ENCODE data around the gene EHMT1.

Gene EHMT1

GRCh38 chr9:137634016-137634415, 15.2 kb downstream of the EHMT1 start:
- H3K36me3 ChIP-seq (ENCODE audit: control insufficient read depth, insufficient read depth, low read length) = no peaks in the 10 kb centered on the region
- no peak overlapping the region for H3K27ac ChIP-seq (ENCODE audit: low read depth, low read length)
- H3K4me1 ChIP-seq (ENCODE audit: control insufficient read depth, insufficient read depth, low read length) = peaks cover 6% of the 10 kb centered on the region; the same call in 1 of the 2 replicates
- H3K27me3 ChIP-seq (ENCODE audit: control insufficient read depth, insufficient read depth, low read length) = no peaks in the 10 kb centered on the region
- no peak overlapping the region for H3K9ac ChIP-seq (ENCODE audit: low read depth, low read length)
- H3K4me3 ChIP-seq (ENCODE audit: low read depth, low read length) = no peak overlapping the region
- H3K9me3 ChIP-seq (ENCODE audit: control insufficient read depth, insufficient read depth, low read length) = no peaks in the 10 kb centered on the region

- H3K9ac ChIP-seq (ENCODE audit: low read depth, low read length) = no peak overlapping the region
- H3K36me3 ChIP-seq (ENCODE audit: control insufficient read depth, insufficient read depth, low read length) = 0 out of 2 replicates have a peak, but pooled peaks cover 2% of the 10 kb centered on the region
- H3K27me3 ChIP-seq (ENCODE audit: control insufficient read depth, insufficient read depth, low read length) = no peaks in the 10 kb centered on the region
- H3K27ac ChIP-seq (ENCODE audit: low read depth, low read length) = no peak overlapping the region
- H3K4me3 ChIP-seq (ENCODE audit: low read depth, low read length) = no peak overlapping the region
- no peaks in the 10 kb centered on the region for H3K4me1 ChIP-seq (ENCODE audit: control insufficient read depth, insufficient read depth, low read length)
- no peaks in the 10 kb centered on the region for H3K9me3 ChIP-seq (ENCODE audit: control insufficient read depth, insufficient read depth, low read length)
Observed at GRCh38 chr9:137638680-137639079, 19.9 kb downstream of the EHMT1 start.

- Histone ChIP-seq H3K4me3 (ENCODE audit: low read depth, low read length) (no peak overlapping the region), H3K4me1 (ENCODE audit: control insufficient read depth, insufficient read depth, low read length) (no peaks in the 10 kb centered on the region), H3K9me3 (ENCODE audit: control insufficient read depth, insufficient read depth, low read length) (no peaks in the 10 kb centered on the region), H3K27me3 (ENCODE audit: control insufficient read depth, insufficient read depth, low read length) (no peaks in the 10 kb centered on the region), H3K9ac (ENCODE audit: low read depth, low read length) (no peak overlapping the region), H3K36me3 (ENCODE audit: control insufficient read depth, insufficient read depth, low read length) (0 out of 2 replicates have a peak, but pooled peaks cover 2% of the 10 kb centered on the region), H3K27ac (ENCODE audit: low read depth, low read length) (no peak overlapping the region)
Observed at GRCh38 chr9:137639303-137640051, 20.7 kb downstream of the EHMT1 start.

GRCh38 chr9:137640862-137641261, 22.1 kb downstream of the EHMT1 start:
- Histone ChIP-seq H3K4me1 (ENCODE audit: control insufficient read depth, insufficient read depth, low read length) (no peaks in the 10 kb centered on the region), H3K9ac (ENCODE audit: low read depth, low read length) (no peak overlapping the region), H3K27ac (ENCODE audit: low read depth, low read length) (no peak overlapping the region), H3K4me3 (ENCODE audit: low read depth, low read length) (no peak overlapping the region), H3K9me3 (ENCODE audit: control insufficient read depth, insufficient read depth, low read length) (no peaks in the 10 kb centered on the region), H3K36me3 (ENCODE audit: control insufficient read depth, insufficient read depth, low read length) (0 out of 2 replicates have a peak, but pooled peaks cover 2% of the 10 kb centered on the region), H3K27me3 (ENCODE audit: control insufficient read depth, insufficient read depth, low read length) (no peaks in the 10 kb centered on the region)

- Histone ChIP-seq H3K9ac (ENCODE audit: low read depth, low read length) (no peak overlapping the region), H3K27me3 (ENCODE audit: control insufficient read depth, insufficient read depth, low read length) (no peaks in the 10 kb centered on the region), H3K4me3 (ENCODE audit: low read depth, low read length) (no peak overlapping the region), H3K4me1 (ENCODE audit: control insufficient read depth, insufficient read depth, low read length) (no peaks in the 10 kb centered on the region), H3K27ac (ENCODE audit: low read depth, low read length) (no peak overlapping the region), H3K36me3 (ENCODE audit: control insufficient read depth, insufficient read depth, low read length) (0 out of 2 replicates have a peak, but pooled peaks cover 2% of the 10 kb centered on the region), H3K9me3 (ENCODE audit: control insufficient read depth, insufficient read depth, low read length) (no peaks in the 10 kb centered on the region)
Observed at GRCh38 chr9:137642118-137642601, 23.4 kb downstream of the EHMT1 start.

GRCh38 chr9:137642892-137643291, 24.1 kb downstream of the EHMT1 start:
- no peaks in the 10 kb centered on the region for H3K27me3 ChIP-seq (ENCODE audit: control insufficient read depth, insufficient read depth, low read length)
- H3K4me3 ChIP-seq (ENCODE audit: low read depth, low read length) = no peak overlapping the region
- no peaks in the 10 kb centered on the region for H3K4me1 ChIP-seq (ENCODE audit: control insufficient read depth, insufficient read depth, low read length)
- H3K36me3 ChIP-seq (ENCODE audit: control insufficient read depth, insufficient read depth, low read length) = 0 out of 2 replicates have a peak, but pooled peaks cover 2% of the 10 kb centered on the region
- no peaks in the 10 kb centered on the region for H3K9me3 ChIP-seq (ENCODE audit: control insufficient read depth, insufficient read depth, low read length)
- no peak overlapping the region for H3K27ac ChIP-seq (ENCODE audit: low read depth, low read length)
- H3K9ac ChIP-seq (ENCODE audit: low read depth, low read length) = no peak overlapping the region

- Histone ChIP-seq H3K36me3 (ENCODE audit: control insufficient read depth, insufficient read depth, low read length) (0 out of 2 replicates have a peak, but pooled peaks cover 2% of the 10 kb centered on the region), H3K27me3 (ENCODE audit: control insufficient read depth, insufficient read depth, low read length) (no peaks in the 10 kb centered on the region), H3K4me1 (ENCODE audit: control insufficient read depth, insufficient read depth, low read length) (no peaks in the 10 kb centered on the region), H3K27ac (ENCODE audit: low read depth, low read length) (no peak overlapping the region), H3K4me3 (ENCODE audit: low read depth, low read length) (no peak overlapping the region), H3K9ac (ENCODE audit: low read depth, low read length) (no peak overlapping the region), H3K9me3 (ENCODE audit: control insufficient read depth, insufficient read depth, low read length) (no peaks in the 10 kb centered on the region)
Observed at GRCh38 chr9:137643921-137644320, 25.1 kb downstream of the EHMT1 start.

GRCh38 chr9:137645211-137645610, 26.4 kb downstream of the EHMT1 start:
- Histone ChIP-seq H3K36me3 (ENCODE audit: control insufficient read depth, insufficient read depth, low read length) (0 out of 2 replicates have a peak, but pooled peaks cover 2% of the 10 kb centered on the region), H3K9ac (ENCODE audit: low read depth, low read length) (no peak overlapping the region), H3K27ac (ENCODE audit: low read depth, low read length) (no peak overlapping the region), H3K4me1 (ENCODE audit: control insufficient read depth, insufficient read depth, low read length) (no peaks in the 10 kb centered on the region), H3K27me3 (ENCODE audit: control insufficient read depth, insufficient read depth, low read length) (no peaks in the 10 kb centered on the region), H3K9me3 (ENCODE audit: control insufficient read depth, insufficient read depth, low read length) (no peaks in the 10 kb centered on the region), H3K4me3 (ENCODE audit: low read depth, low read length) (no peak overlapping the region)

GRCh38 chr9:137646341-137646740, 27.5 kb downstream of the EHMT1 start:
- Histone ChIP-seq H3K27ac (ENCODE audit: low read depth, low read length) (no peak overlapping the region), H3K36me3 (ENCODE audit: control insufficient read depth, insufficient read depth, low read length) (no peaks in the 10 kb centered on the region), H3K27me3 (ENCODE audit: control insufficient read depth, insufficient read depth, low read length) (no peaks in the 10 kb centered on the region), H3K4me1 (ENCODE audit: control insufficient read depth, insufficient read depth, low read length) (no peaks in the 10 kb centered on the region), H3K9me3 (ENCODE audit: control insufficient read depth, insufficient read depth, low read length) (no peaks in the 10 kb centered on the region), H3K4me3 (ENCODE audit: low read depth, low read length) (no peak overlapping the region), H3K9ac (ENCODE audit: low read depth, low read length) (no peak overlapping the region)

GRCh38 chr9:137647096-137647714, 28.4 kb downstream of the EHMT1 start:
- Histone ChIP-seq H3K9me3 (ENCODE audit: control insufficient read depth, insufficient read depth, low read length) (no peaks in the 10 kb centered on the region), H3K9ac (ENCODE audit: low read depth, low read length) (no peak overlapping the region), H3K27ac (ENCODE audit: low read depth, low read length) (no peak overlapping the region), H3K36me3 (ENCODE audit: control insufficient read depth, insufficient read depth, low read length) (peaks cover 6% of the 10 kb centered on the region), H3K4me3 (ENCODE audit: low read depth, low read length) (no peak overlapping the region), H3K4me1 (ENCODE audit: control insufficient read depth, insufficient read depth, low read length) (no peaks in the 10 kb centered on the region), H3K27me3 (ENCODE audit: control insufficient read depth, insufficient read depth, low read length) (no peaks in the 10 kb centered on the region)

- Histone ChIP-seq H3K4me1 (ENCODE audit: control insufficient read depth, insufficient read depth, low read length) (no peaks in the 10 kb centered on the region), H3K36me3 (ENCODE audit: control insufficient read depth, insufficient read depth, low read length) (peaks cover 6% of the 10 kb centered on the region), H3K9me3 (ENCODE audit: control insufficient read depth, insufficient read depth, low read length) (no peaks in the 10 kb centered on the region), H3K4me3 (ENCODE audit: low read depth, low read length) (no peak overlapping the region), H3K27ac (ENCODE audit: low read depth, low read length) (no peak overlapping the region), H3K9ac (ENCODE audit: low read depth, low read length) (no peak overlapping the region), H3K27me3 (ENCODE audit: control insufficient read depth, insufficient read depth, low read length) (no peaks in the 10 kb centered on the region)
Observed at GRCh38 chr9:137648396-137648795, 29.6 kb downstream of the EHMT1 start.

Data from HUES48 (cell line).